Measurements from ENCODE around the gene TMEM39A.

TMEM39A gene, protein sequence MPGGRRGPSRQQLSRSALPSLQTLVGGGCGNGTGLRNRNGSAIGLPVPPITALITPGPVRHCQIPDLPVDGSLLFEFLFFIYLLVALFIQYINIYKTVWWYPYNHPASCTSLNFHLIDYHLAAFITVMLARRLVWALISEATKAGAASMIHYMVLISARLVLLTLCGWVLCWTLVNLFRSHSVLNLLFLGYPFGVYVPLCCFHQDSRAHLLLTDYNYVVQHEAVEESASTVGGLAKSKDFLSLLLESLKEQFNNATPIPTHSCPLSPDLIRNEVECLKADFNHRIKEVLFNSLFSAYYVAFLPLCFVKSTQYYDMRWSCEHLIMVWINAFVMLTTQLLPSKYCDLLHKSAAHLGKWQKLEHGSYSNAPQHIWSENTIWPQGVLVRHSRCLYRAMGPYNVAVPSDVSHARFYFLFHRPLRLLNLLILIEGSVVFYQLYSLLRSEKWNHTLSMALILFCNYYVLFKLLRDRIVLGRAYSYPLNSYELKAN

GRCh38 chr3:119463171-119464169, at the start of gene TMEM39A:
Gene TMEM39A (minus strand): TSS chr3:119463615. CDS start chr3:119462074, 1,541 bp downstream.
- peak; percentile 98 for DNase-seq

- DNase-seq = no peak
Measured at GRCh38 chr3:119510690-119511089, 47.3 kb upstream of the TMEM39A start.

DNA sequence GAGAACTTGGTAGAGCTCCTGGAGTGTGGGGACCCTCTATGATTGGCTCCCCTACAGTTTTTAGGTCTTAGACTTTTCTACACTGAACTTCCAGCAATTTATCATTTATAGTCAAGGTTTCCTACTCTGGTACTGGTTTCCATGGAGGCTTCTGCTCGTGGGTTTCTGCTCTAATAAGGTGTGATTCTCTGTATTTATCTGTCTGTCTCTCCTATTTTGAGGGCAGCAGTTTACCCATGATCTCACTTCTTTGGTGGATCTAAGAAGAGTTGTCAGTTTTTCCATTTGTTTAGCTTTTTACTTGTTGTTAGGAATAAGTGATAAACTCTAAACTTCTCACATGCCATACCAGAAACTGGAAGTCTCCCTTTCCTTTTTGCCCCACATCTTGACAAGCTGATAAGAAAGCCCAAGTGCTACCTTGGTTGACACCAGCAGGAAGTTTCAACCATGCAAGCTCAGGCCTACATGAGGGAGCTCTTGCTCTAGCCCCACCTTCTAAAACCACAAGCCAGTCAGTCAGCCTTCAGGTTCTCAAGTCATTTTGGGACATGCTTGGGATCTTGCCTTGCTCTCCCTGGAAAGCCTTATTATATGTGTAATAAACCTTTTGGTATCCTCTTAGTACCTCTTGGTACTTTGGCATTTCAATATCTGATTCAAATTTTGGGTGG, 44.9 kb upstream of the TMEM39A start:
- no peak for DNase-seq

- DNase-seq = no peak
Measured at GRCh38 chr3:119507404-119507803, 44.0 kb upstream of the TMEM39A start.

DNA sequence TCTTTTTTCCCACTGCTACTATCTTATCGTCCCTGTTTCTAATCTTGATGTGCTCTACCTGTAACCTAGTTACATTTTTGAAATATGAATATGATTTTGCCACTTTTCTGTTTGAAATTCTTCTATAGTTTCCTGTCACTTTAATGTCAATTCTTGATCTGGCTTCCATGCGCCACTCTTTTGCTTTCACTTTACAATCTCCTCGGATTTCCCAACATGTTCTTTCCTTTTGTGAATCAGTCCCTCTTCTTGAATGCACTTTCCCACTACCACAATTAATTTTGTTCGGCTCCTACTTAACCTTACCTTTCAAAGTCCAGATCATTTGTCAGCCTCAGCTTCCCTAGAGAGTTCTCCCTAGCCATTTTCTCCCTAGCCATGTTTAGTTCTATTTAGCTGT, 43.2 kb upstream of the TMEM39A start:
- no peak for DNase-seq

GRCh38 chr3:119500901-119501300, 37.5 kb upstream of the TMEM39A start:
- no peak for DNase-seq

DNA sequence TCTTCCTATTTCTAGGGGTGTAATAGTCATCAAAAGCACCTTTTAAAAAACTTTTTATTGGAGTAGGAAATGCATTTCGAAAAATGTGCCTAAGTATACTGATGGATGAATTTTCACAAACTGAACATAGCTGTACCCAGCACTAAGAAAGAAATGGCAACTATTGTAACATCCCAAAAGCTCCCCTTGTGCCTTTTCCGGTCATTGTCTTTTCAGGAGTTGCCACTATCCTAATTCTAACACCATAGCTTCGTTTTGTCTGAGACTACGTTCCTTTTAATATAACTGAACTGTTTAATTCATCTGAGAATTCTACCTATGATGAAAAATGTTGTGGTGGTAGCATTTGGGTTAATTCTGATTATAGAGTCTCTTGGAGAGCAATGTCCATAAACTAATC, 36.9 kb upstream of the TMEM39A start:
- no peak for DNase-seq

- peak; percentile 99 for DNase-seq
Measured at GRCh38 chr3:119498186-119499011, 35.0 kb upstream of the TMEM39A start, which contains the start of gene TIMMDC1. Gene TIMMDC1 (plus strand): TSS chr3:119498547. CDS start chr3:119498734, 187 bp downstream.

- DNase-seq = peak; percentile 48
Measured at GRCh38 chr3:119497820-119498185, 34.4 kb upstream of the TMEM39A start.

- no peak for DNase-seq
Measured at GRCh38 chr3:119494597-119494996, 31.2 kb upstream of the TMEM39A start.

DNA sequence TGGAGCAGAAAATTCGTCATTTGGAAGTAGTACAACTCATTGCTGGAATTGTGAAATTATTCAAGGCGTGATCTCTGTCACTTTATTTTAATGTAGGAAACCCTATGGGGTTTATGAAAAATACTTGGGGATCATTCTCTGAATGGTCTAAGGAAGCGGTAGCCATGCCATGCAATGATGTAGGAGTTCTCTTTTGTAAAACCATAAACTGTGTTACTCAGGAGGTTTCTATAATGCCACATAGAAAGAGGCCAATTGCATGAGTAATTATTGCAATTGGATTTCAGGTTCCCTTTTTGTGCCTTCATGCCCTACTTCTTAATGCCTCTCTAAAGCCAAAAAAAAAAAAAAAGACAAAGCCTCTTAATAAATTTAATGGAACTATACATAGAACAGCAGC, 29.4 kb upstream of the TMEM39A start:
- no peak for DNase-seq

DNA sequence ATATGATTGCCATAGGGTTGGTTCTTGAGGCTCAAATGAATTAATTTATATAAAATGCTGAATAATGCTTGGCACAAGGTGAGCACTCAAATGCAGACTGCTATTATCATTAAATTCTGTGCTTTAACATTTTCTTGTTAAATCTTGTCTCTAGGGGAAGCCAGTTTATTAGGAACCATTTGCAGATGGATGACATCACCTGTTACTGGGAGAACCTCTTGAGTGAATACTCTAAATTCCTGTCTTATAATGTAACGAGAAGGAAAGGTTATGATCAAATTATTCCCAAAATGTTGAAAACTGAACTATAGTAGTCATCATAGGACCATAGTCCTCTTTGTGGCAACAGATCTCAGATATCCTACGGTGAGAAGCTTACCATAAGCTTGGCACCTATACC, 28.7 kb upstream of the TMEM39A start:
- no peak for DNase-seq

DNA sequence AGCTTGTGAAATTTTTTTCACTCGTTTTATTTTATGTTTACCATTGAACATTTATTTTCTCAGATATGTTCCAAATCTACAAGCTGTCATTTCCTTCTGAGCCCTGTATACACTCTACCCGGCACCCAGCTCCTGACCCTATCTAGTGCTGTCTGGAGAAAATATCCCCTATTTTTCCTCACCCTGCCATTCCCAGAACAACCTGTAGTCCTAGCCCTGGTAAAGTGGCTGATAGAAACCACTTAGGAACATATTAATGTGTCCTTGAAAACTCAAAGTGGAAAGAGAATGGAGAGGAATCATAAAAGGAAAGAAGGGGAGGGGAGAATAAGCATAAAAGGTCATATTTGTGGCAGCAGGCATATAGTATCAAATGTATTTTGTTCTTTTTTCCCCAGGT, 26.7 kb upstream of the TMEM39A start:
- no peak for DNase-seq

- no peak for DNase-seq
Measured at GRCh38 chr3:119485563-119485962, 22.1 kb upstream of the TMEM39A start.

DNA sequence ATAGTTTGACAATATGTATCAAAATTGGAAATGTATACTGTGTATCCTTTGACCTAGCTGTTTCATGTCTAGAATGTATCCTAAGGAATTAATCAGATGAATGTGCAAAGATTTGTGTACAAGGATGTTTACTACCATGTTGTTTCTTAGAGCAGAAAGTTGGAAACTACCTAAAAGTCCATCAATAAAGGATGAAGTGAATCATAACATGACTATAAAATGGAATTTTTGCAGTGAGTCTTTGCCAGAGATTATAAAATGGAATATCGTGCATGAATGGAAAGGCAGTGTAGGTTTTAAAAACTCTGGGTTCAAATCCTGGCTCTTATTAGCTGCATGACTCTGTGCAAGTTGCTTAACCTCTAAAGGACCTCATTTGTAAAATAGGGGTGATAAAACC, 19.7 kb upstream of the TMEM39A start:
- no peak for DNase-seq

DNA sequence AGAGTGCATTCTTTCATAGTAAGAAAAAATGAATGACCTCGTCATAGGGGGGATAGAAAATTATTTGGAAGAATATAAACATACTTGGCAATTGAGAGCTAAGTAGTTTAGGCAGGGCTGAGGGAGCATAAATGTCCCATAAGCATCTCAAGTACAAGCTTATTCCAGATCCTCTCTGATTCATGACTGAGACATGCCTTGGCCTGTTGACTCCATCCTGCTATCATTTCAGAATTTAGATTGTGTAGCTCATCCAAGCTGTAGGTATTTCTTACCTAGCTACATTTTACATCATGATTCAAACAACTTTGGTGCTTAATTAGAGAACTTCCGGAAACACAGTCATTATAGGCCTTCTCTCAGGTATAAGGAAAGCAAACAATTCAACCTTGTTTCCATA, 17.7 kb upstream of the TMEM39A start:
- DNase-seq = no peak

- no peak for DNase-seq
Measured at GRCh38 chr3:119470866-119471265, 7.5 kb upstream of the TMEM39A start.

GRCh38 chr3:119469418-119470189, 6.2 kb upstream of the TMEM39A start:
- peak; percentile 1 for DNase-seq

GRCh38 chr3:119468041-119468440, 4.6 kb upstream of the TMEM39A start:
- no peak for DNase-seq

DNA sequence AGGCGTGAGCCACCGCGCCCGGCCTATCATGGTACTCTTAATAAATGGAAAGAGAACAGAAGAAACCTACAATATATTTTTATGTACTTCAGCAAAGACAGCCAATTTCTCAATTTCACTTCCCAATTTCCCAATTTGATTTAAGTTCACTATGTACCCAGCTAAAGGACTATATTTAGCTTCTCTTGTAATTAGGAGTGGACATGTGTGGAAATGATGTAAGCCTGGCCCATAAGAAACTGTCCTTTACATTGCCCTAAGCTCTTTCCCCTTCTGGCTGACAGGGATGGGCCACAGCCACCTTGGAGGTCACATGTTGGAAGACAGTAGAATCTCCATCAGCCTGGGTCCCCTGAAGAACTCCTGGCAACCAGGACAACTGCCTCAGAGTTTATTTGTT, 6.2 kb downstream of the TMEM39A start:
- DNase-seq = no peak

GRCh38 chr3:119456469-119456868, 6.9 kb downstream of the TMEM39A start:
- DNase-seq = no peak
